AG04449 (cell line): Measurements from ENCODE around the gene FGF1.

Experiments used
- CTCF ChIA-PET: fragments of 350-600 bp; formaldehyde crosslinking; extraction: SDS; loops from one replicate; lab custom pipeline; 2021; ENCODE audit warnings: antibody characterized with exemption; lab: Yijun Ruan, JAX
- POLR2A ChIA-PET: fragments of 400-600, 350-600 bp; formaldehyde crosslinking; extraction: SDS; loops from one replicate; lab custom pipeline; 2020; ENCODE audit warnings: antibody characterized with exemption, inconsistent platforms; lab: Yijun Ruan, JAX
- DNase-seq: peaks from one replicate; pipeline ENCODE4 v3.0.0-alpha.2; 2010; ENCODE audit warnings: low read depth, low spot score
- H3K4me3 ChIP-seq: 2 replicates; pipeline ENCODE4 v1.5.1; 2011; ENCODE audit warnings: low read depth, mild to moderate bottlenecking, control low read depth, low read length
- CTCF ChIP-seq: IDR thresholded peaks from one replicate; pipeline ENCODE4 v1.5.1; 2011; ENCODE audit warnings: mild to moderate bottlenecking, moderate library complexity, low read length, control low read depth, inconsistent platforms; ENCODE audit not compliant: insufficient read depth; ENCODE audit errors: missing control alignments

Gene FGF1

GRCh38 chr5:142670804-142671203 is 15.1 kb downstream of the FGF1 start:
- CTCF ChIA-PET = interaction anchor here (0.7 to 8.9 kb wide), 8 partner anchors 11 to 210 kb away, joined by 3 to 67 read pairs (median 8); partner anchors contain the start of gene FGF1
- no peak for DNase-seq
- no peak for TF ChIP-seq CTCF
- no peak overlapping the region for H3K4me3 ChIP-seq
- POLR2A ChIA-PET = interaction anchor here (0.5 to 1.0 kb wide), 2 partner anchors 19 to 53 kb away, joined by 3 read pairs; no protein-coding TSS in a partner anchor

- DNase-seq = no peak
- TF ChIP-seq CTCF = no peak
- no peak overlapping the region for H3K4me3 ChIP-seq
- POLR2A ChIA-PET = no interaction called here
- CTCF ChIA-PET = interaction anchor here (0.8 to 8.9 kb wide), 9 partner anchors 13 to 219 kb away, joined by 3 to 67 read pairs (median 6); partner anchors contain the start of gene FGF1
Observed at GRCh38 chr5:142669477-142669876, 16.4 kb downstream of the FGF1 start.

GRCh38 chr5:142668336-142668735 is 17.6 kb downstream of the FGF1 start:
- POLR2A ChIA-PET = no interaction called here
- DNase-seq = no peak
- CTCF ChIA-PET = interaction anchor here (0.8 to 8.9 kb wide), 10 partner anchors 9 to 220 kb away, joined by 3 to 67 read pairs (median 5); no protein-coding TSS in a partner anchor
- TF ChIP-seq CTCF = no peak
- H3K4me3 ChIP-seq = no peak overlapping the region

GRCh38 chr5:142667831-142668230 is 18.1 kb downstream of the FGF1 start:
- CTCF ChIA-PET = interaction anchor here (1.0 to 8.9 kb wide), 7 partner anchors 12 to 57 kb away, joined by 3 to 67 read pairs (median 7); no protein-coding TSS in a partner anchor
- no peak overlapping the region for H3K4me3 ChIP-seq
- DNase-seq = no peak
- POLR2A ChIA-PET = no interaction called here
- no peak for TF ChIP-seq CTCF

- no peak overlapping the region for H3K4me3 ChIP-seq
- CTCF ChIA-PET = interaction anchor here (1.7 to 4.3 kb wide), 5 partner anchors 9 to 54 kb away, joined by 8 to 59 read pairs (median 25); no protein-coding TSS in a partner anchor
- POLR2A ChIA-PET = no interaction called here
- no peak for TF ChIP-seq CTCF
- DNase-seq = no peak
Observed at GRCh38 chr5:142664636-142665035, 21.3 kb downstream of the FGF1 start.

- POLR2A ChIA-PET = no interaction called here
- no peak for TF ChIP-seq CTCF
Observed at GRCh38 chr5:142664067-142664466, 21.8 kb downstream of the FGF1 start.

More at GRCh38 chr5:142664067-142664466, 21.8 kb downstream of the FGF1 start:
- no peak overlapping the region for H3K4me3 ChIP-seq
- DNase-seq = no peak
- CTCF ChIA-PET = interaction anchor here (0.6 to 4.3 kb wide), 6 partner anchors 8 to 1474 kb away, joined by 4 to 59 read pairs (median 6); no protein-coding TSS in a partner anchor
